GM23338 (cell line): ENCODE results near the gene CD19. TPM values are rescaled to one million over a fixed set of nuclear protein-coding genes. Genes with fewer than 3 reads are reported as not detected.

Experiments used
- ATAC-seq: fragments of 200-7000 bp; cut with Tn5 transposase; 3 replicates; pipeline ENCODE4 v1.9.1; 2020
- DNase-seq: peaks from one replicate; pipeline ENCODE4 v3.0.0-alpha.2; 2015; ENCODE audit warnings: low spot score
- H2AFZ ChIP-seq: fragments of 200-600 bp; sonication (generic); 2 replicates; pipeline ENCODE4 v1.8.0; 2016; ENCODE audit warnings: antibody characterized with exemption, mild to moderate bottlenecking, moderate library complexity
- H3F3A ChIP-seq: fragments of 200-600 bp; sonication (generic); replicated peaks from 2 replicates; pipeline ENCODE4 v1.8.0; 2017; ENCODE audit warnings: antibody characterized with exemption, mixed run types, low read depth
- H3K27ac ChIP-seq: fragments of 200-600 bp; sonication (generic); 2 replicates; pipeline ENCODE4 v1.6.1; 2016; ENCODE audit warnings: low read depth
- H3K27me3 ChIP-seq: fragments of 200-600 bp; sonication (generic); 2 replicates; pipeline ENCODE4 v1.8.0; 2016; ENCODE audit warnings: mild to moderate bottlenecking, mixed run types, moderate library complexity; ENCODE audit not compliant: insufficient read depth
- H3K36me3 ChIP-seq: fragments of 200-600 bp; sonication (generic); 2 replicates; pipeline ENCODE4 v1.8.0; 2016; ENCODE audit warnings: mild to moderate bottlenecking; ENCODE audit not compliant: insufficient read depth
- H3K4me1 ChIP-seq: fragments of 200-600 bp; sonication (generic); 2 replicates; pipeline ENCODE4 v1.8.0; 2016; ENCODE audit warnings: mild to moderate bottlenecking, moderate library complexity; ENCODE audit not compliant: insufficient read depth
- H3K4me2 ChIP-seq: fragments of 200-600 bp; sonication (generic); 2 replicates; pipeline ENCODE4 v1.7.1; 2017; ENCODE audit warnings: mixed run types
- H3K4me3 ChIP-seq: fragments of 200-600 bp; sonication (generic); 2 replicates; pipeline ENCODE4 v1.6.1; 2016; ENCODE audit warnings: mixed run types
- H3K79me2 ChIP-seq: fragments of 200-600 bp; sonication (generic); replicated peaks from 2 replicates; pipeline ENCODE4 v1.8.0; 2017; ENCODE audit warnings: mild to moderate bottlenecking; ENCODE audit not compliant: insufficient read depth
- H3K9me2 ChIP-seq: fragments of 200-600 bp; sonication (generic); 2 replicates; pipeline ENCODE4 v1.8.0; 2017; ENCODE audit not compliant: insufficient read depth
- H4K20me1 ChIP-seq: fragments of 200-600 bp; sonication (generic); replicated peaks from 2 replicates; pipeline ENCODE4 v1.8.0; 2017; ENCODE audit warnings: mild to moderate bottlenecking; ENCODE audit not compliant: insufficient read depth
- H3K27ac Mint-ChIP-seq: 2 replicates; pipeline ENCODE4 v1.8.0; 2020; ENCODE audit warnings: inconsistent platforms, mild to moderate bottlenecking, moderate library complexity, mixed read lengths
- H3K27me3 Mint-ChIP-seq: 3 replicates; pipeline ENCODE4 v1.8.0; 2022; ENCODE audit warnings: low read depth, mild to moderate bottlenecking, moderate library complexity, mixed read lengths, inconsistent platforms; ENCODE audit not compliant: insufficient read depth, poor library complexity
- H3K36me3 Mint-ChIP-seq: 3 replicates; pipeline ENCODE4 v1.8.0; 2021; ENCODE audit warnings: low read depth, mild to moderate bottlenecking, inconsistent platforms, moderate library complexity, mixed read lengths
- H3K4me1 Mint-ChIP-seq: 3 replicates; pipeline ENCODE4 v1.8.0; 2020; ENCODE audit warnings: mild to moderate bottlenecking, inconsistent platforms, mixed read lengths
- H3K4me3 Mint-ChIP-seq: 3 replicates; pipeline ENCODE4 v1.8.0; 2021; ENCODE audit warnings: moderate library complexity, mild to moderate bottlenecking, inconsistent platforms, mixed read lengths
- H3K9me3 Mint-ChIP-seq: 3 replicates; pipeline ENCODE4 v1.8.0; 2020; ENCODE audit warnings: moderate library complexity, mild to moderate bottlenecking, inconsistent platforms, mixed read lengths
- CREB1 ChIP-seq: fragments of 250-450 bp; sonication (Bioruptor Pico); IDR thresholded peaks from 2 replicates; pipeline ENCODE4 v1.5.0; 2020; ENCODE audit warnings: low read depth, mild to moderate bottlenecking, moderate library complexity
- CTCF ChIP-seq, 2 experiments: fragments of 200-600 bp in 1 of 2; sonication (generic) in 1 of 2; conservative IDR thresholded peaks; 2 replicates each; pipeline versions ENCODE4 v1.5.1 to v1.6.1; 2016 to 2017; ENCODE audit warnings: antibody characterized with exemption in 2 of 2, low read depth in 2 of 2, mild to moderate bottlenecking in 2 of 2, moderate library complexity in 1 of 2
- EZH2phosphoT487 ChIP-seq: fragments of 200-600 bp; sonication (generic); IDR thresholded peaks from one replicate; pipeline ENCODE4 v1.8.1; 2018; ENCODE audit warnings: antibody characterized with exemption; ENCODE audit not compliant: unreplicated experiment
- JUNB ChIP-seq: IDR thresholded peaks from one replicate; pipeline ENCODE4 v1.6.1; 2016; ENCODE audit warnings: antibody characterized with exemption; ENCODE audit not compliant: unreplicated experiment
- NANOG ChIP-seq: IDR thresholded peaks from 2 replicates; pipeline ENCODE4 v1.6.1; 2016; ENCODE audit warnings: antibody characterized with exemption, borderline replicate concordance
- POLR2AphosphoS5 ChIP-seq: IDR thresholded peaks from 2 replicates; pipeline ENCODE4 v1.6.1; 2016; ENCODE audit warnings: antibody characterized with exemption, low read depth
- REST ChIP-seq: IDR thresholded peaks from one replicate; pipeline ENCODE4 v1.6.1; 2018; ENCODE audit warnings: antibody characterized with exemption; ENCODE audit not compliant: unreplicated experiment
- STAT1 ChIP-seq: IDR thresholded peaks from one replicate; pipeline ENCODE4 v1.6.1; 2016; ENCODE audit warnings: antibody characterized with exemption; ENCODE audit not compliant: unreplicated experiment
- ZNF114 ChIP-seq: fragments of 250-450 bp; sonication (Bioruptor Pico); IDR thresholded peaks from 2 replicates; pipeline ENCODE4 v1.5.0; 2020; ENCODE audit warnings: mild to moderate bottlenecking, moderate library complexity
- ZNF331 ChIP-seq: fragments of 250-450 bp; sonication (Bioruptor Pico); IDR thresholded peaks from 2 replicates; pipeline ENCODE4 v1.5.0; 2020; ENCODE audit warnings: low read depth, mild to moderate bottlenecking, moderate library complexity
- ZNF462 ChIP-seq: fragments of 250-450 bp; sonication (Bioruptor Pico); IDR thresholded peaks from 2 replicates; pipeline ENCODE4 v1.5.0; 2020; ENCODE audit warnings: mild to moderate bottlenecking, moderate library complexity
- polyA plus RNA-seq: library from polyadenylated mRNA; unstranded; fragments of >200 nt; fragmentation: Nextera tagmentation; extraction: Ambion mirVana; gene quantifications from 2 replicates; pipeline ENCODE4 v1.2.1, GENCODE V29; 2016
- total RNA-seq: library from RNA; depleted of rRNA; stranded (reverse); fragments of >200 nt; shearing (Covaris generic); gene quantifications from 2 replicates; pipeline ENCODE4 v1.2.3, GENCODE V29; 2014

Gene CD19
- total and polyA plus RNA-seq, 2 experiments from 2014 or later: 0.83 to 1.9 TPM

- ATAC-seq (peak; percentile 15; the same call in 2 of the 3 replicates), DNase-seq (no peak)
- Histone ChIP-seq H2AFZ (no peak overlapping the region), H3F3A (no peaks in the 10 kb centered on the region), H4K20me1 (no peaks in the 10 kb centered on the region), H3K4me3 (no peak overlapping the region), H3K27ac (no peak overlapping the region), H3K36me3 (0 out of 2 replicates have a peak, but pooled peaks cover 6% of the 10 kb centered on the region), H3K9me2 (no peaks in the 10 kb centered on the region), H3K4me1 (no peaks in the 10 kb centered on the region), H3K4me2 (no peak overlapping the region), H3K79me2 (no peaks in the 10 kb centered on the region), H3K27me3 (no peaks in the 10 kb centered on the region)
- H3K27ac Mint-ChIP-seq: no peak overlapping the region
- no peak overlapping the region for H3K4me3 Mint-ChIP-seq
- no peaks in the 10 kb centered on the region for H3K9me3 Mint-ChIP-seq
- no peaks in the 10 kb centered on the region for H3K4me1 Mint-ChIP-seq
- no peak for TF ChIP-seq CREB1
- TF ChIP-seq EZH2phosphoT487: no peak
- TF ChIP-seq JUNB: no peak
- TF ChIP-seq CTCF (conservative IDR thresholded peaks at IDR 0.05; ENCODE audit: low read depth in 2 of 2): no peak
- no peak for TF ChIP-seq ZNF114 (CRISPR knock-in tag)
- no peak for TF ChIP-seq STAT1
- TF ChIP-seq ZNF462 (CRISPR knock-in tag): no peak
- no peak for TF ChIP-seq NANOG
- no peak for TF ChIP-seq POLR2AphosphoS5
- no peak for TF ChIP-seq ZNF331 (CRISPR knock-in tag)
- no peak for TF ChIP-seq REST
- H3K27me3 Mint-ChIP-seq: peaks cover 6% of the 10 kb centered on the region
- H3K36me3 Mint-ChIP-seq: no peaks in the 10 kb centered on the region
Measured at GRCh38 chr16:28905800-28906372, 25.9 kb upstream of the CD19 start.
